ENCODE results near the gene RADIL.

Gene RADIL

DNA sequence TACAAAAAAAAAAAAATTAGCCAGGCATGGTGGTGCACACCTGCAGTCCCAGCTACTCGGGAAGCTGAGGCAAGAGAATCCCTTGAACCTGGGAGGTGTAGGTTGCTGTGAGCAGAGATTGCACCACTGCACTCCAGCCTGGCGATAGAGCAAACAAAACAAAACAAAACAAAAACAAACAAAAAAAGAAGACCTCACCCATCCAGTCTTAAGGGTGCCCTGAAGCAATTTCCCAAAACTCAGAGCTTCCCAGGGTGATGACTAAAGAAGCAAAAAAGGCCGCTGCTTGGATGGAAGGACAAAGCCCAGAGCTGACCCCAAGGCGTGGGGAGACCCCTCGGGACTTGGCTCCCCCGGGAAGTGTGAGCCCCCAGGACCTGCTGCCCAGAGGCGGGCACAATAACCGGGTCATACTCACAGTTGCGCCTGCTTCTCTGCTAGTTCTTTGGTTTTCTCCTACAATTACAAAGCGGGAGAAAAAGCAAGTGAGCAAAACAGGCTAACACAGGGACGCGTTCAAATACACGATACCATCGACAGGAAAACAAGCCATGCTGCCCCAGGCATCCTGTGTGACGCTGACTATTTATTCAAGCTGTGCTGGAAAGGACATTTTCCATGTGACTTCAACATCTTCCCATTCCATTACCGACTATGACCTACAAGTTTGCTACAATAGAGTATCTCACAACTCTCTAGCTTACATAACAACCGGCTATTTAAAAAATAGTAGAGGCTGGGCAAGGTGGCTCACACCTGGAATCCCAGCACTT, 51.6 kb downstream of the RADIL start:
- peaks cover 8% of the 10 kb centered on the region for H3K4me1 Mint-ChIP-seq
- no peaks in the 10 kb centered on the region for H3K9me3 Mint-ChIP-seq
- no peak for DNase-seq (ENCODE audit: low spot score in 2 of 2)
- no peak for ATAC-seq
- no peak overlapping the region for H3K4me3 Mint-ChIP-seq
- no peaks in the 10 kb centered on the region for H3K36me3 Mint-ChIP-seq
- no peak overlapping the region for H3K27ac Mint-ChIP-seq

GRCh38 chr7:4830176-4830575, 53.3 kb downstream of the RADIL start:
- no peaks in the 10 kb centered on the region for H3K36me3 Mint-ChIP-seq
- H3K27ac Mint-ChIP-seq = no peak overlapping the region
- H3K4me3 Mint-ChIP-seq = no peak overlapping the region
- ATAC-seq (peak; percentile 79), DNase-seq (ENCODE audit: low spot score in 2 of 2) (peak in 1 of 2 donors; percentile 60)
- no peaks in the 10 kb centered on the region for H3K9me3 Mint-ChIP-seq
- peaks cover 8% of the 10 kb centered on the region for H3K4me1 Mint-ChIP-seq

GRCh38 chr7:4828720-4829383, 54.7 kb downstream of the RADIL start:
- Mint-ChIP-seq H3K36me3 (no peaks in the 10 kb centered on the region), H3K27ac (no peak overlapping the region), H3K4me3 (no peak overlapping the region), H3K4me1 (peaks cover 8% of the 10 kb centered on the region), H3K9me3 (no peaks in the 10 kb centered on the region)
- DNase-seq (ENCODE audit: low spot score in 2 of 2) (no peak), ATAC-seq (no peak)

DNA sequence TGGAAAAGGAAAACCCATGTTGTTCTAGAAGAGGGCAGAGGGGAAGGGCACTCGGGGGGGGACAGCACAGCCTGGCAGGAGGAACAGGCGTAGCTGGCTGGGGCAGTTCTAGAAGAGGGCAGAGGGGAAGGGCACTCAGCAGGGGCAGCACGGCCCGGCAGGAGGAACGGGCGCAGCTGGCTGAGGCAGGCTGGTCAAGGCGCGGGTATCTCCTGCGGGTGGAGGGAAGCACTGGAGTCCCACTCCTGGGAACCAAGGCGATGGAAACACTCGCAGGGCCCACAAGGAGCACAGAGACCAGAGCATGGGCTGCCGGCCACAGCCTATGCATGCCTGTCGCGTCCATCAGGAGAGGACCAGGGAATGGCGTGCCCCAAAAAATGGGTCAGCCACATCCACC, 58.4 kb downstream of the RADIL start:
- H3K36me3 Mint-ChIP-seq = no peaks in the 10 kb centered on the region
- no peak overlapping the region for H3K27ac Mint-ChIP-seq
- DNase-seq (ENCODE audit: low spot score in 2 of 2) (no peak), ATAC-seq (no peak)
- no peak overlapping the region for H3K4me3 Mint-ChIP-seq
- H3K9me3 Mint-ChIP-seq = no peaks in the 10 kb centered on the region
- H3K4me1 Mint-ChIP-seq = peaks cover 5% of the 10 kb centered on the region

GRCh38 chr7:4824120-4824775, 59.3 kb downstream of the RADIL start:
- Mint-ChIP-seq H3K27ac (no peak overlapping the region), H3K4me1 (no peaks in the 10 kb centered on the region), H3K36me3 (no peaks in the 10 kb centered on the region), H3K4me3 (no peak overlapping the region), H3K9me3 (no peaks in the 10 kb centered on the region)
- no peak for DNase-seq (ENCODE audit: low spot score in 2 of 2)
- ATAC-seq = peak; percentile 11

DNA sequence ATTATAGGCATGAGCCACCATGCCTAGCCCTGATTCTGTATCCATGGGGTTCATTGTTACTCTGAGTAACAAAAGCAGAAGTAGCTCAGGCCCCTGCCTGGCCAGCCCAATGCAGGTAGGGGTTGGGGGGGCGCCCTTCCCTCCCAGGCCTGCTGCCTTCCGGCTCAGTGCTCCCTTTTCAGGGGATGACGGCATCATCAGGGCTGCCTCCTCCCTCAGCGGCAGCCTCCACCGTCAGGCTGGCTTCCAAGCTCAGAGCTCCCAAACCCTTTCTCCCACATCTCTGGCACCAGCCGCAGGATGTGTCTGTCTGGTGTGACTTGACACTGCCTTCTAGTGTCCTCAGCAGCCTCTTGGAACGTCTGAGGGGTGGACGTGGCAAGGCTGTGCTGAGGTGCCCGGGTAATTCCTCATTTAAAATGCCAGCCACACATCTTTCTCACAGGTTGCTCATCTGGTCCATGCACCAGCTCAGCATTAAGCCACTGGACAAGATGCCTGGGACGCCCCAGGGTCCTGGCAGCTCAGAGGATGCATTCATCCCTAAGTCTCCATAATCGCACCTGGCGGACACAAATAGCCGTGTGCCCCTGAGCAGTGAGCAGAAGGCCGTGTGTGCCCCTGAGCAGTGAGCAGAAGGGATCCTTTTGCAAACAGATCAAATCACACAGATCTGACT, 59.9 kb downstream of the RADIL start:
- Mint-ChIP-seq H3K36me3 (no peaks in the 10 kb centered on the region), H3K4me1 (no peaks in the 10 kb centered on the region), H3K27ac (no peak overlapping the region), H3K9me3 (no peaks in the 10 kb centered on the region), H3K4me3 (no peak overlapping the region)
- ATAC-seq (peak; percentile 22), DNase-seq (ENCODE audit: low spot score in 2 of 2) (no peak)

DNA sequence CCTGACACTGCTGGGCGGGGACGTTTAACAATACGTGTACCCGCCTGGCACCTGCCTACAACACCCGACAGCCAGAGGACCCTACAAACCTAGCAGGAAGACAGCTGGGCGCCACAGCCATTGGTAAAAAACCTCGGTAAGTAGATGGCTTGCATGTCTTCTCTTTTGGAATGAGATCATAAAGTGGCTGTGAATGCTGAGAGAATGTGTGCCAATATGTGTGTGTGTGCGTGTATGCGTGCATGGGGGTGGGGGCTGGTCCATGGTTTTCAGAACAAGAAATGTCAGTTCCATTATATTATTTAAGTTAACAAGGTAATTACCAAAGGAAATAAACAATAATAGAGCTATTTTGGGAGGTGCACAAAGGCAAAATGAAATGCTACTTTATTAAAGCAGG, 60.8 kb downstream of the RADIL start:
- DNase-seq (ENCODE audit: low spot score in 2 of 2) (no peak), ATAC-seq (no peak)
- Mint-ChIP-seq H3K9me3 (no peaks in the 10 kb centered on the region), H3K36me3 (no peaks in the 10 kb centered on the region), H3K4me3 (no peak overlapping the region), H3K4me1 (no peaks in the 10 kb centered on the region), H3K27ac (no peak overlapping the region)

- ATAC-seq = no peak
- Mint-ChIP-seq H3K4me3 (no peak overlapping the region), H3K27ac (no peak overlapping the region)
Observed at GRCh38 chr7:4820967-4821471, 62.5 kb downstream of the RADIL start.

DNA sequence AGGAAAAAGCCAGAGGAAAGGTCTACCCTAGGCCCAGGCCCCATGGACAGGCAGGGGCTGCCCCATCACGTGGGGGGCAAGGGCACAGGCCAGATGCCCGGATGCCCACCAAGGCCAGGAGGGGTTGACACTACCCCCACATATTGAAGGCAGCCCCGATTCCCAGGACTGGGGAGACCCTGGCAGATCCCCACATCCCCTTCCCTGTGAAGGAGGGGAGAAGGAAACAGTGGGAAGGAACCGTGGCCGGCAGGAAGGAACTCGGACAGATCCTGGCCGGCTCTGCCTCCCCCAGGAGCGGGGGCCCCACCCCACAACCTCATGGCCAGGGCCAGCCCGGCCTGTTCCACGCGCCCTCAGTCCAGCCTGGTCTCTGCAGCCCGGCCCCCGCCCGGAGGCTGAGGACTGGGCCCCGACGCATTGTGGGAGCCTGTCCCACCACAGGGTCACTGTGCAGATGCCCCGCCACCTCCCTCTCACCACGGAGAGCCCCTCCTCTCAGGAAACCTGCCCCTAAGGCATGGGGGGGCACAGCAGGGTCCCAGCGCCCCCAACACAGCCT, 63.0 kb downstream of the RADIL start:
- no peak overlapping the region for H3K4me3 Mint-ChIP-seq
- H3K4me1 Mint-ChIP-seq = no peaks in the 10 kb centered on the region
- H3K36me3 Mint-ChIP-seq = no peaks in the 10 kb centered on the region
- H3K27ac Mint-ChIP-seq = no peak overlapping the region
- no peak for ATAC-seq
- no peak for DNase-seq (ENCODE audit: low spot score in 2 of 2)
- no peaks in the 10 kb centered on the region for H3K9me3 Mint-ChIP-seq

More at GRCh38 chr7:4820967-4821471, 62.5 kb downstream of the RADIL start:
- DNase-seq (ENCODE audit: low spot score in 2 of 2) = no peak
- H3K36me3 Mint-ChIP-seq = no peaks in the 10 kb centered on the region
- H3K4me1 Mint-ChIP-seq = no peaks in the 10 kb centered on the region
- H3K9me3 Mint-ChIP-seq = no peaks in the 10 kb centered on the region

DNA sequence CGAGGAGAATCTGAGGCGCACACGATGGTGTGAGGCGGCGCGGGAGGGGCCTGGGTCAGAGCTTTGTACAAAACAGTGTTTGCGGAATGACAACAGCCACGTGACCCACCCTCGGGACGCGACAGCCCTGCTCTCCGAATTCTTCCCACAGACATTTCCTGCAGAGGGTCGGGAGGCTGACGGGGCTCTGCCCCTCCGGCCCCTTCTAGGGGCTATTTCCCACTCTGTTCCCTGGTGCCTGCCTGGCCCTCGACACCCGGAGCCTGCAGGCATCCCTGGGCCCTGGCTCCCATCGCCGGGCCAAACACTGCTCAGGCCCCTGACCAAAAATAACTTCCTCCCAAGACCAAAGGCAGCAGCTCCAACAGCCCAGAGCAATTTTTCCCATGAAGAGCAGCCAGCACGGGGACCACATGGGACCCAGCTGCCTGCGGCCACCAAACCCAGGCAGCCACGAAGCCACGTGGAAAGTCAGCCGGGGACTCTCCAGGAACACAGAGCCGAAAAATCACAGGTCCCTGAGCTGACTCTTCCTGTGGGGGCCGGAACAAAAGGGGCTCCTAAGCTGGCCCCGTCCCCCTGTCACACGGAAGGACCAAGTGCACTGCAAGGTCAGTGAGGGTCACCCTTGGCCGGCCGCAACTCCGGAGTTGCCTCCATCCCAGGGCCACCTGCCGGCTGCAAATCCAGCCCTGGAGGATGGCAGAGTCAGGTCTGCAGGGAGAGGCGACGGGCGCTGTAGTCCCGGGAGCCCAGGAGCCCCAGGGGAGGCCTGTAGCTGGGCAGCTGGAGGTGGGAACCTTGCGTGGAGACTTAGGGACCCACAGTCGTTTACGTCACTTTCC, 63.7 kb downstream of the RADIL start:
- no peak overlapping the region for H3K4me3 Mint-ChIP-seq
- H3K9me3 Mint-ChIP-seq = no peaks in the 10 kb centered on the region
- no peak for ATAC-seq
- H3K36me3 Mint-ChIP-seq = no peaks in the 10 kb centered on the region
- no peak overlapping the region for H3K27ac Mint-ChIP-seq
- no peak for DNase-seq (ENCODE audit: low spot score in 2 of 2)
- H3K4me1 Mint-ChIP-seq = no peaks in the 10 kb centered on the region

DNA sequence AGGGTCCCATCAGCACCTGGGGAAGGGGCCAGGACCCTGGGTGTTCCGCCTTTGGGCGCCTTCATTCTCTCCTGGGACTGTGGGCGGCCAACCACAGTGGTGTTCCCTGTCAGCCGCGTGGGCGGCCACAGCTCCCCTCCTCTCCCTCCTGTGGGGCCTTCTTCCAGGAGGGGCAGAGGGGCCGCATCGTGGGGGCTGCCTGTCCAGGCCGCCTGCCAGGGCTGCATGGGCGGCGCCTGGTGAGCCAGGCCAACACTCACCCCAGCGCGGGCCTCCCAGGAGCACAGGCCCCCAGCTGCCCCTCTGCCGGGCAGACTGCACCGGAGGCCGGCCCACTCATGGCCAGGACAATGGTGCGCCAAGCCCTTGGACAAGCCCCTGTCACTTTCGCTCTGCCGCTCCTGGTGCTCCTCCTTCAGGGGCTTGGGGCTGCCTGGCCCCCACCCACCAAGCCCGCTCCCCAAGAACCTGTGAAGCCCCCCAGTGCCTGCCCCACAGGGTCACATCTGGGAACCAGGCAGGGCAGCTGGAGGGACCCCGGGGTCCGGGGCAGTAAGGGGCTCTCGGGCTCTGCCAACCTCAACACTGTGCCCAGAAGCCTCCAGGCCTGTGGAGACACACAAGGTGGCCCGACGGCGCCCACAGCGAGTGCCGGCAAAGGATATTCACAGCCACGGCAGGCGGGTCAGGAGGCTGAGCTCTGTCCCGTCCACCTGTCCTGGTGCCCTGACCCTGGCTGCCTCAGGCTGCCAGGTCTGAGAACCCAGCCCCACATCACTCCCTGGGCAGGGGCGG, 65.3 kb downstream of the RADIL start:
- H3K9me3 Mint-ChIP-seq = no peaks in the 10 kb centered on the region
- H3K4me3 Mint-ChIP-seq = no peak overlapping the region
- H3K36me3 Mint-ChIP-seq = peaks cover 2% of the 10 kb centered on the region
- ATAC-seq = no peak
- no peaks in the 10 kb centered on the region for H3K4me1 Mint-ChIP-seq
- H3K27ac Mint-ChIP-seq = no peak overlapping the region
- DNase-seq (ENCODE audit: low spot score in 2 of 2) = no peak

GRCh38 chr7:4817178-4817901, 66.2 kb downstream of the RADIL start:
- no peak overlapping the region for H3K4me3 Mint-ChIP-seq
- no peaks in the 10 kb centered on the region for H3K4me1 Mint-ChIP-seq
- H3K27ac Mint-ChIP-seq = no peak overlapping the region
- ATAC-seq = no peak
- H3K36me3 Mint-ChIP-seq = peaks cover 5% of the 10 kb centered on the region
- peaks cover 4% of the 10 kb centered on the region for H3K9me3 Mint-ChIP-seq
- DNase-seq (ENCODE audit: low spot score in 2 of 2) = no peak

DNA sequence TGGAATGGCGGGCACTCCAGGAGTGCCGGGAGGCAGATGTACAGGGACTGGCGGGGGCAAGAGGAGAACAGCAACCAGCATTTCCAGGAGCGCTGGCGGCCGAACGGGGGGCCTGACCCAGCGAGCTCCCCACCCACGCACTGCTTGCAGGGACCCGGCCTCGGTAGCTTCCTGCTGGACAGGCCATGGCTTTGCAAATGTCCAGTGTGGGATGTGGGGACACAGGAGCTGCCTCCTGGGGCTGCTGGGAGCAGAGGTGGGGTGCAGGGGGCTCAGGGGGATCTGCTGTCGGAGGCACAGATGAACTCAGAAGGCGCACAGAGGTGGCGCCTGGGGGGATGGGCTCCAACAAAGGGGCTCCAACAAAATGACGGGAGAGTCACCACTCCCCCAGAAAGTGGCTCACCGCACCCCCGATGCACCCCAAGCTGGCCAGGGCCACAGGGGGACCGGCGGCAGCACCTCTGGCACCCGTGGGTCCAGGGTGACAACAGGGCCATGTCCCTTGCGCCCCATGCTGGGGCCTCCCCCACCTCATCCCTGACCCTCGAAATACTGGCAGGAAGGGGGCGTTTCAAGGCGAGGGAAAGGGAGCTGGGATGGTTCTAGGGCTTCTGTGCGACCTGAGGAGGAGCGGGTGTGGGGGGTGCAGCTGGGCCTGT, 67.0 kb downstream of the RADIL start:
- H3K36me3 Mint-ChIP-seq = peaks cover 5% of the 10 kb centered on the region
- no peak overlapping the region for H3K4me3 Mint-ChIP-seq
- no peak overlapping the region for H3K27ac Mint-ChIP-seq
- no peaks in the 10 kb centered on the region for H3K4me1 Mint-ChIP-seq
- DNase-seq (ENCODE audit: low spot score in 2 of 2) = no peak
- H3K9me3 Mint-ChIP-seq = peaks cover 4% of the 10 kb centered on the region
- no peak for ATAC-seq
